Prostate gland (tissue), 2 donors: ENCODE measurements around the gene FAM120B. TPM values are rescaled to one million over a fixed set of nuclear protein-coding genes. Genes with fewer than 3 reads are reported as not detected.

Experiments
- DNase-seq: peaks from one replicate; pipeline ENCODE4 v3.0.0-alpha.2; 2019; ENCODE audit warnings: low spot score
- H3K27ac ChIP-seq, 2 donors: fragments of 200-600 bp; sonication (generic); 2 replicates each; pipeline ENCODE4 v1.5.1; 2017 to 2019
- H3K27me3 ChIP-seq: fragments of 200-600 bp; sonication (generic); replicated peaks from 2 replicates; pipeline ENCODE4 v1.5.1; 2019; ENCODE audit not compliant: insufficient read depth
- H3K36me3 ChIP-seq, 2 donors: fragments of 200-600 bp; sonication (generic); 1 replicate in 1 of 2; 2 replicates in 1 of 2; pipeline versions ENCODE4 v1.5.1 to v1.8.1; 2017 to 2019
- H3K4me1 ChIP-seq: fragments of 200-600 bp; sonication (generic); replicated peaks from 2 replicates; pipeline ENCODE4 v1.5.1; 2019
- H3K4me3 ChIP-seq, 2 donors: fragments of 200-600 bp; sonication (generic); 2 replicates each; pipeline ENCODE4 v1.5.1; 2017 to 2019
- H3K9me3 ChIP-seq: fragments of 200-600 bp; sonication (generic); 2 replicates; pipeline ENCODE4 v1.5.1; 2017
- CTCF ChIP-seq, 4 experiments: fragments of 200-600 bp in 2 of 4; fragments of 450-650 bp in 2 of 4; sonication (generic) in 2 of 4; IDR thresholded peaks; 1 replicate in 3 of 4; 2 replicates in 1 of 4; pipeline ENCODE4 v1.5.1; 2016 to 2019; ENCODE audit warnings: antibody characterized with exemption in 4 of 4, mild to moderate bottlenecking in 2 of 4, moderate library complexity in 2 of 4
- POLR2A ChIP-seq: fragments of 450-650 bp; IDR thresholded peaks from one replicate; pipeline ENCODE4 v1.6.1; 2016; ENCODE audit warnings: antibody characterized with exemption, mild to moderate bottlenecking
- POLR2AphosphoS5 ChIP-seq: sonication (generic); formaldehyde crosslinking; IDR thresholded peaks from one replicate; pipeline ENCODE4 v1.6.1; 2017; ENCODE audit warnings: antibody characterized with exemption
- WGBS: methylation state at CpG from one replicate; pipeline ENCODE4 v1.1.5; 2018; 5-methylcytosine and 5-hydroxymethylcytosine counted together
- intact Hi-C: fragments of 100-400 bp; cut with DNase I; formaldehyde crosslinking; loops from one replicate; pipeline ENCODE4 v1.14.2; 2022
- total RNA-seq, 2 donors: library from RNA; depleted of rRNA; stranded (reverse); fragments of >200 nt; gene quantifications; one replicate each; pipeline ENCODE4 v1.1.0, GENCODE V29; 2016

FAM120B gene
- total RNA-seq, 2 donors from 2014 or later: 28.8 to 45.0 TPM

DNA sequence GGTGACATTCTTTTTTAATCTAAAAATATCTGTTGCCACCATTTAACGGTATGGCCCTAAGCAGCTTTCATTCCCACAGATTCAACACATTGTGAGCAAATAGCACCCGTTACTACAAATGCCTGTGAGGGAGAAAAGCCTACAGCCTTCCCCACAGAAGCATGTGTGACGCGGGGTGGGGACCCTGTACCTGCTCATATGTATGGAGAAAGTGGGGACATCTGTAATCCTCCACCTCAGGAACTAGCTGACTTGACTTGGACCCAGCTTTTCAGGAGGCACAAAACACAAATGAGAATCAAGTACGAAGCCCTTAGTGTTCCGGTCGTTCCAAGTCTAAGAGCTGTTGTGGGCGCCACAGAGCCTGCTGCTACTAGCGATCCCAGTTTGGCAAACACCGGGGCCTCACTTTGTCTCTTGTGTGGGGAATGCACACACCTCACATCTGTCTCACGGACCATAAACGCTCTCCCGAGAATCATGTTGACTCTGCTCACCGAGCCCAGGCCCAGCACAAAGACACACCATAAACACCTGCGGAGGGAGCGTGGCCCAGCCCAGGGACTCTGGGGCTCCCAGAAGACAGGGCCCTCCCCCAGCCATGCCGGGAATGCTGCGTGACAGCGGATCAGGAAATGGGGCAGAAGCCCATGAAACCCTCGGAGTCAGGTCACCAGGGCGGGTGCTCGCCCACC is 37.3 kb upstream of the FAM120B start:
- intact Hi-C loops: no loop called here
- peak; percentile 50 for DNase-seq
- Histone ChIP-seq H3K4me1 (no peaks in the 10 kb centered on the region), H3K9me3 (no peaks in the 10 kb centered on the region), H3K27ac (peak overlapping the region in 1 of 2 donors; percentile 10), H3K27me3 (no peaks in the 10 kb centered on the region), H3K4me3 (no peak overlapping the region), H3K36me3 (no peaks in the 10 kb centered on the region)
- TF ChIP-seq POLR2AphosphoS5 (no peak), POLR2A (no peak), CTCF (IDR thresholded peaks at IDR 0.05) (no peak)
- WGBS: 52% methylated on average over 22 of the region's 22 CpGs

DNA sequence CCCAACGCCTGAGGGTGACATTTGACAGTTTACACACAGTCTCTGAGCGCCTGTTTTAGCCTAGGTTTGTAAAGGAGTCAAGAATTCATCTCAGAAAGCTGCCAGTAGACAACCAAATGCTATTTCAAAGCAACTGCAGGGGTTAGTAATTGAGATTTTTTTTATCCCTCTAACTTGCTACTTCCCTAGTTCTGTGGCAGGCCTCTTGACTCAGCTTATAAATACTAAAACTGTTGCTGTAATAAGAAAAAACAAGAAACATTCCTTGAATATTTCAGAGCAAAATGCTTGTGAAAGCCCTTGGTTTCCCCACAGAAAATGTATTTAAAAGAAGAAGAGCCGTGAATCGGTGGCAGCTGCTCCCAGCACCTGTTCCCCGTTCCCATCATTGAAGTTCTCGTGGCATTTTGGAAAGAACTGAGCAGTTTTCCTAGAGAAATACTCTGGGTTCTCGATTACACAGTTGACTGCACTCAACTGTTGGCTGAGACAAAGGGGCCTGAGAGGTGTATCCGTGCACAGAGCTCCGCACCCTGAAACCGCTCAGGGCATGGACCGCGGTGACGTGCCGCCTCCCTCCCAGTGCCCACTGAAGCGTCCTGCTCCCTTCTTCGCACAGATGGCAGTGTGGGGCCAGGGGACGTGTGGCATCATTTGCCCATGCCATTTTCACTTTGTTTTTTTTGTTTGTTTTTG is 36.6 kb upstream of the FAM120B start:
- WGBS: 74% methylated on average over 17 of the region's 17 CpGs
- DNase-seq: no peak
- Histone ChIP-seq H3K4me1 (no peaks in the 10 kb centered on the region), H3K27ac (peak overlapping the region in 1 of 2 donors; percentile 10), H3K9me3 (no peaks in the 10 kb centered on the region), H3K27me3 (no peaks in the 10 kb centered on the region), H3K36me3 (no peaks in the 10 kb centered on the region), H3K4me3 (no peak overlapping the region)
- intact Hi-C loops: no loop called here
- TF ChIP-seq POLR2A: no peak
- no peak for TF ChIP-seq POLR2AphosphoS5
- no peak for TF ChIP-seq CTCF (IDR thresholded peaks at IDR 0.05)

DNA sequence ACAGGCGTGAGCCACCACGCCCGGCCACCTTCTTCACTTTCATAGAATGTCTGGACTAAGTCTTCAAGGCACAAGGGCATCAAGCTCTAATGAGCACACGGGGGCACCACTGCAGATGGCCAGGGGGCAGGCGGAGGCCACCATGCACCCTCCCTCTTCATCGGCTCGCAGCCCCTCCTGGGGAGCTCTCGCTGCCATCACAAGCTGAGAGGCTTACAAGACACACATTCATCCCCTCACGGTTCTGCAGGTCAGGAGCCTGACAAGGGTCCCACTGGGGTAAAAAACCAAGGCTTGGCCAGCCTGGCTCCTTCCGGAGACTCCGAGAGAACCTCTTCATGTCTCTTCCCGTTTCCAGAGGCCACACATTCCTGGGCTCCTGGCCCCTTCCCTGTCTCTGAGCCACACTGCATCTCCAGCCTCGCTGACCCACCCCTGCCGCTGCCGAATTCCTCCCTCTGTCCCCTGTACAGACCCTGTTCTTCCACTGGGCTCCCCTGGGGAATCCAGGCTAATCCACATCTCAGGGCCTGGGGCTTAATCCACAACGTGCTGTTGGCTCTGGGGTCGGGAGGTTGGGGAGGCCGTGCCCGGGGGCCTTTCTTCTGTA is 35.5 kb upstream of the FAM120B start:
- WGBS: 92% methylated on average over 19 of the region's 19 CpGs
- Histone ChIP-seq H3K4me3 (no peak overlapping the region), H3K27me3 (no peaks in the 10 kb centered on the region), H3K4me1 (no peaks in the 10 kb centered on the region), H3K9me3 (no peaks in the 10 kb centered on the region), H3K36me3 (no peaks in the 10 kb centered on the region), H3K27ac (no peak overlapping the region)
- TF ChIP-seq POLR2A: no peak
- TF ChIP-seq CTCF (IDR thresholded peaks at IDR 0.05): no peak
- no peak for TF ChIP-seq POLR2AphosphoS5
- no peak for DNase-seq
- intact Hi-C loops: no loop called here

DNA sequence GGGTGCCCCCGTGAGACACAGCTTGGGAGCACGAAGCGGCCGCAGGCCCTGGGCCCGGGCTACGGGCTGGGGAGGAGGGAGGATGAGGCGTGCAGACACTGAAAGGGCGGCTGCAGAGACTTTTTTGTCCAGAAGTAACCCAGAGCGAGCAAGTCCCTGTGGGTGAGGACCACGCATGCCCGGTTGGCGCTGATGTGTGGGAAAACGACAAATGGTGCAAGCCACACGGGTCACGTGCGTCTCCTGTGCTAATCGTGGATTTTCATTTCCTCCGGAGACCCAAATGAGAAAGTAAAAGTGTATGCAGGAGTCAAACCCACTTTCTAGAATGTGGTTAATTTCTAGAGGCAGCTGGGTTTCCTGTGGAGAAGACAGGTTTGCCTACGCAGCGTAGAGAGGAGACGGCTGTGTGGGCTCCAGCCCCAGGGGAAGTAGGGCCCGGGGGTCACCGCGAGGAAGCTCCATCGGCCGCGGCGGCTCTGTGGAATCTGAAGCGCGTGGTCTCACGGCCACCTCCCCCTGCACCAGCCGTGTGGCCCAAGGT is 34.7 kb upstream of the FAM120B start:
- no peaks in the 10 kb centered on the region for H3K36me3 ChIP-seq
- H3K4me3 ChIP-seq: no peak overlapping the region
- no peak overlapping the region for H3K27ac ChIP-seq
- no peaks in the 10 kb centered on the region for H3K9me3 ChIP-seq
- H3K27me3 ChIP-seq: no peaks in the 10 kb centered on the region
- TF ChIP-seq CTCF (IDR thresholded peaks at IDR 0.05): no peak
- no peak for TF ChIP-seq POLR2A
- TF ChIP-seq POLR2AphosphoS5: no peak
- no peaks in the 10 kb centered on the region for H3K4me1 ChIP-seq
- no peak for DNase-seq
- intact Hi-C loops: no loop called here
- 88% methylated on average over 31 of the region's 32 CpGs for WGBS
